Ovary (tissue), 3 donors: ENCODE data around the gene SLX1B.
"Not testable (repeated sequence)": the region's sequence is repeated elsewhere in the genome, so short reads cannot be mapped to it uniquely, and the experiment has no call there.

Experiments used
- EP300 ChIP-seq: sonication (generic); formaldehyde crosslinking; IDR thresholded peaks from one replicate; pipeline ENCODE4 v1.6.1; 2017; ENCODE audit warnings: antibody characterized with exemption
- TF ChIP-seq, protein P1 (sequence below), 3 donors: fragments of 450-650 bp in 2 of 3; fragments of 200-600 bp in 1 of 3; IDR thresholded peaks; one replicate each; pipeline versions ENCODE4 v1.5.1 to v1.8.0; 2016 to 2022; ENCODE audit warnings: antibody characterized with exemption in 3 of 3, mild to moderate bottlenecking in 1 of 3
- donor health status: DM: no; HTN: no; CAD: no.

DNA sequence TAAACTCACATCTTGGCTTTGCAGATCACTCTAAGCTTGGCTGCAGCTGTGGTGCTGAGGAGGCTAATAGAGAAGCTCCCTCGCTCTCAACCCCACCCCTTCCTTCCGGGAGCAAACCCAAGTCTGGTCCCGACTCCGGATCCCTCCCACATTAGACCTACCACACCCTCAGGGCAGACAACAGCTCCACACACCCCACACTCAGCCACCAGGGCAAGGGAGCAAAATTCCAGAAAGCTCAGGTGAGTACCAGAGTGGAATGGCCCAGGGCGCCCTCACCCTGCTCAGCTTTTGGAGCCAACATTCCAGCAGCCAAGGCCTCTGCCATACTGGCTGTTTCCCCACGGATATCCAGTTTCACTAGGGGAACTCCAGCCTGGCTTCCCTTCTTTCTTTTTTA, 15.3 kb downstream of the SLX1B start:
- TF ChIP-seq, protein P1, sequence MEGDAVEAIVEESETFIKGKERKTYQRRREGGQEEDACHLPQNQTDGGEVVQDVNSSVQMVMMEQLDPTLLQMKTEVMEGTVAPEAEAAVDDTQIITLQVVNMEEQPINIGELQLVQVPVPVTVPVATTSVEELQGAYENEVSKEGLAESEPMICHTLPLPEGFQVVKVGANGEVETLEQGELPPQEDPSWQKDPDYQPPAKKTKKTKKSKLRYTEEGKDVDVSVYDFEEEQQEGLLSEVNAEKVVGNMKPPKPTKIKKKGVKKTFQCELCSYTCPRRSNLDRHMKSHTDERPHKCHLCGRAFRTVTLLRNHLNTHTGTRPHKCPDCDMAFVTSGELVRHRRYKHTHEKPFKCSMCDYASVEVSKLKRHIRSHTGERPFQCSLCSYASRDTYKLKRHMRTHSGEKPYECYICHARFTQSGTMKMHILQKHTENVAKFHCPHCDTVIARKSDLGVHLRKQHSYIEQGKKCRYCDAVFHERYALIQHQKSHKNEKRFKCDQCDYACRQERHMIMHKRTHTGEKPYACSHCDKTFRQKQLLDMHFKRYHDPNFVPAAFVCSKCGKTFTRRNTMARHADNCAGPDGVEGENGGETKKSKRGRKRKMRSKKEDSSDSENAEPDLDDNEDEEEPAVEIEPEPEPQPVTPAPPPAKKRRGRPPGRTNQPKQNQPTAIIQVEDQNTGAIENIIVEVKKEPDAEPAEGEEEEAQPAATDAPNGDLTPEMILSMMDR (IDR thresholded peaks at IDR 0.05): not testable (repeated sequence)
- TF ChIP-seq EP300: not testable (repeated sequence)
